ENCODE measurements around the gene USP49. TPM values are rescaled to one million over a fixed set of nuclear protein-coding genes. Genes with fewer than 3 reads are reported as not detected.

The USP49 gene
- total and polyA plus RNA-seq, 2 of the 13 experiments (the other 11 are each of a cell fraction or from before 2014, with no cell fraction given): 2.9 to 4.3 TPM

- in situ Hi-C loops (cut with HindIII; ENCODE audit: extremely low pct_ligation_motif_present, low pct_unique_long_range_greater_than_20kb): no loop called here
- no peaks in the 10 kb centered on the region for H3K27me3 ChIP-seq (ENCODE audit: control insufficient read depth in 1 of 2, insufficient read depth in 2 of 2, low read length in 2 of 2)
- no peak for ATAC-seq
- no peak overlapping the region for H3K27ac ChIP-seq (ENCODE audit: extremely low read length, insufficient read depth, low read length)
- POLR2A ChIA-PET: no interaction called here
- 91% methylated on average over 1 of the region's 1 CpG for WGBS (ENCODE audit: low lambda C conversion rate)
- intact Hi-C loops (cut with micrococcal nuclease; ENCODE audit: unreplicated experiment): no loop called here
- H4K20me1 ChIP-seq (ENCODE audit: insufficient read depth, low read length): no peaks in the 10 kb centered on the region
- H3K36me3 ChIP-seq (replicated peaks in 1 of 2; ENCODE audit: control insufficient read depth in 1 of 2, insufficient read depth in 2 of 2, low read length in 2 of 2): no peaks in the 10 kb centered on the region
- H3K9ac ChIP-seq (ENCODE audit: insufficient read depth, low read depth, low read length): no peak overlapping the region
- no peak overlapping the region for H3K4me2 ChIP-seq (ENCODE audit: low read depth, low read length)
- no peaks in the 10 kb centered on the region for H3K9me3 ChIP-seq (ENCODE audit: low read length)
- peaks cover 6% of the 10 kb centered on the region for H3K4me1 ChIP-seq (ENCODE audit: insufficient read depth, low read length)
- no TSS peak for BruUV-seq (replicated peaks)
- H2AFZ ChIP-seq (ENCODE audit: low read length): no peak overlapping the region
- CTCF ChIA-PET (ENCODE audit: low intra/inter-chr PET ratio, low total read pairs): no interaction called here
- no peak overlapping the region for H3K4me3 ChIP-seq (replicated peaks in 1 of 3; ENCODE audit: insufficient read depth in 1 of 3, low read depth in 2 of 3, low read length in 3 of 3)
- no peak for DNase-seq (ENCODE audit: low spot score)
- TF ChIP-seq JUNB (CRISPR knock-in tag; IDR thresholded peaks at IDR 0.05; ENCODE audit: borderline replicate concordance) (no peak), ZFP36 (IDR thresholded peaks at IDR 0.05; ENCODE audit: borderline replicate concordance, low read depth, low read length, partially characterized antibody) (no peak)
- FAIRE-seq: no peak
- H3K79me2 ChIP-seq (ENCODE audit: insufficient read depth, low read length): no peaks in the 10 kb centered on the region
These were observed 9.2 kb downstream of the USP49 start for GRCh38 chr6:41885930-41886329.

GRCh38 chr6:41884957-41885356 is 10.2 kb downstream of the USP49 start:
- Histone ChIP-seq H3K79me2 (ENCODE audit: insufficient read depth, low read length) (no peaks in the 10 kb centered on the region), H3K36me3 (replicated peaks in 1 of 2; ENCODE audit: control insufficient read depth in 1 of 2, insufficient read depth in 2 of 2, low read length in 2 of 2) (no peaks in the 10 kb centered on the region), H3K9me3 (ENCODE audit: low read length) (no peaks in the 10 kb centered on the region), H3K27ac (ENCODE audit: extremely low read length, insufficient read depth, low read length) (no peak overlapping the region), H3K4me1 (ENCODE audit: insufficient read depth, low read length) (peaks cover 6% of the 10 kb centered on the region), H3K4me2 (ENCODE audit: low read depth, low read length) (no peak overlapping the region), H3K27me3 (ENCODE audit: control insufficient read depth in 1 of 2, insufficient read depth in 2 of 2, low read length in 2 of 2) (no peaks in the 10 kb centered on the region), H3K4me3 (replicated peaks in 1 of 3; ENCODE audit: insufficient read depth in 1 of 3, low read depth in 2 of 3, low read length in 3 of 3) (no peak overlapping the region), H4K20me1 (ENCODE audit: insufficient read depth, low read length) (no peaks in the 10 kb centered on the region), H2AFZ (ENCODE audit: low read length) (no peak overlapping the region), H3K9ac (ENCODE audit: insufficient read depth, low read depth, low read length) (no peak overlapping the region)
- BruUV-seq (replicated peaks): no TSS peak
- intact Hi-C loops (cut with micrococcal nuclease; ENCODE audit: unreplicated experiment): no loop called here
- WGBS (ENCODE audit: low lambda C conversion rate): 89% methylated on average over 5 of the region's 5 CpGs
- no peak for DNase-seq (ENCODE audit: low spot score)
- POLR2A ChIA-PET: no interaction called here
- no peak for FAIRE-seq
- CTCF ChIA-PET (ENCODE audit: low intra/inter-chr PET ratio, low total read pairs): no interaction called here
- TF ChIP-seq NCOA1 (CRISPR knock-in tag; IDR thresholded peaks at IDR 0.05): no peak
- TF ChIP-seq MAFG (CRISPR knock-in tag; IDR thresholded peaks at IDR 0.05): no peak
- no peak for TF ChIP-seq DBP (CRISPR knock-in tag; IDR thresholded peaks at IDR 0.05; ENCODE audit: not compliant biosample characterization)
- no peak for TF ChIP-seq PHF20 (CRISPR knock-in tag; IDR thresholded peaks at IDR 0.05)
- no peak for TF ChIP-seq PCBP2 (optimal IDR thresholded peaks at IDR 0.05; ENCODE audit: low read depth, low read length, poor library complexity, severe bottlenecking)
- no peak for TF ChIP-seq ZNF367 (CRISPR knock-in tag; IDR thresholded peaks at IDR 0.05; ENCODE audit: borderline replicate concordance)
- TF ChIP-seq NFKB2 (CRISPR knock-in tag; IDR thresholded peaks at IDR 0.05; ENCODE audit: borderline replicate concordance): no peak
- no peak for TF ChIP-seq ZNF850 (CRISPR knock-in tag; conservative IDR thresholded peaks at IDR 0.05)
- no peak for TF ChIP-seq ETV5 (CRISPR knock-in tag; IDR thresholded peaks at IDR 0.05; ENCODE audit: borderline replicate concordance)
- TF ChIP-seq MBD4 (IDR thresholded peaks at IDR 0.05; ENCODE audit: borderline replicate concordance, low read length): no peak
- TF ChIP-seq ZNF713 (CRISPR knock-in tag; IDR thresholded peaks at IDR 0.05): no peak
- no peak for TF ChIP-seq MYPOP (CRISPR knock-in tag; IDR thresholded peaks at IDR 0.05)
- no peak for TF ChIP-seq ZNF652 (CRISPR knock-in tag; IDR thresholded peaks at IDR 0.05; ENCODE audit: borderline replicate concordance, low read depth)
- no peak for ATAC-seq
- in situ Hi-C loops (cut with HindIII; ENCODE audit: extremely low pct_ligation_motif_present, low pct_unique_long_range_greater_than_20kb): no loop called here
